ENCODE results near the gene ARHGAP26.

DNA sequence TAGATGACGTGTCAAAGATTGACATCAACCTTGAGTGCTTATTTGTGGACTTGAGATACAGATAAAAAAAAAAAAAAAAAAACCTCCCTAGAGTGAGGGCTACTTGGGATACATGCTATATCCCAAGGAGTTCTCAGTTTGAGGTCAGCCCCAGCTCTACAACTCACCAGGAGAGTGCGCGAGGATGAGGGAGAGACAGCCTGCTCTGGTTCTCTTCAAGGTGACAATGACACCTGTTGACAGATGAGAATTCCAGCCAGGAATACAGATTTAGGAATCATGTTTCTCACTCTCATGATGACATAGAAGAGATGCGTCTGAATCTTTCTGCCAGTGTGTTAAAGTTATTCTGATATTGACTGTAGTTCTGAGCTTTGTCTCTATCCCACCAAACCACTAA, 24.9 kb upstream of the ARHGAP26 start:
- TF ChIP-seq, protein P1, sequence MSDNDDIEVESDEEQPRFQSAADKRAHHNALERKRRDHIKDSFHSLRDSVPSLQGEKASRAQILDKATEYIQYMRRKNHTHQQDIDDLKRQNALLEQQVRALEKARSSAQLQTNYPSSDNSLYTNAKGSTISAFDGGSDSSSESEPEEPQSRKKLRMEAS (IDR thresholded peaks at IDR 0.05) = no peak
- no peak for TF ChIP-seq SP1 (IDR thresholded peaks at IDR 0.05; ENCODE audit: low read depth)
- TF ChIP-seq CTCF (IDR thresholded peaks at IDR 0.05 in 2 of 3, conservative IDR thresholded peaks at IDR 0.05 in 1 of 3; ENCODE audit: borderline replicate concordance in 1 of 3, insufficient read depth in 1 of 3, low read depth in 2 of 3, low read length in 2 of 3) = no peak
- no peak for TF ChIP-seq JUND (IDR thresholded peaks at IDR 0.05)
- TF ChIP-seq POLR2A (IDR thresholded peaks at IDR 0.05; ENCODE audit: borderline replicate concordance, extremely low read depth, insufficient read depth, insufficient read length) = no peak
